Gastrocnemius medialis (tissue), 4 donors: ENCODE results near the gene TADA1.

ENCODE experiments used
- POLR2A ChIP-seq, 2 donors: fragments of 450-650 bp; IDR thresholded peaks; one replicate each; pipeline ENCODE4 v1.6.1; 2017; ENCODE audit warnings: antibody characterized with exemption in 2 of 2, mild to moderate bottlenecking in 2 of 2, moderate library complexity in 2 of 2
- TF ChIP-seq, protein P1 (sequence below), 5 experiments: fragments of 450-650 bp in 3 of 5; fragments of 200-600 bp in 2 of 5; sonication (generic) in 2 of 5; IDR thresholded peaks in 4 of 5; conservative IDR thresholded peaks in 1 of 5; 1 replicate in 4 of 5; 2 replicates in 1 of 5; pipeline ENCODE4 v1.5.1; 2016 to 2019; ENCODE audit warnings: antibody characterized with exemption in 5 of 5, mild to moderate bottlenecking in 3 of 5, moderate library complexity in 3 of 5

DNA sequence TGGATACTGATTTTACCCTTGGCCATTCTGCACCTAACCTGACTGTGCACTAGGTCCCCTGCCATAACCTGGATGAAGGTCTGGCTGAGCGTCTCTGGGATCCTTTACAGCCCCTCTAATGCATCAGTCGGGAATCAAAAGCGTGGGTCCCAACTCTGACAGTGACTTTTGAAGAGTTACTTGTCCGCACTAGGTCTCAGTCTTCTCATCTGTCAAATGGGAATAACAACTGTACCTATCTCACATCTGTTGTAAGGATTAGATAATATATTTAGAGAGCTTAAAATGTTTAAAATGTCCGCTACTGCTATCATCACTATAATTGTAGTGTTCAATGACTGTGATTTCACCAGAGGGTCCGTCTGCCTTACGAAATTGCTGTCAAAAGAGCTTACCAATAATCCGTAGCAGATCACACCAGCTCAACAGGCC, 746 bp downstream of the TADA1 start:
- TF ChIP-seq, protein P1, sequence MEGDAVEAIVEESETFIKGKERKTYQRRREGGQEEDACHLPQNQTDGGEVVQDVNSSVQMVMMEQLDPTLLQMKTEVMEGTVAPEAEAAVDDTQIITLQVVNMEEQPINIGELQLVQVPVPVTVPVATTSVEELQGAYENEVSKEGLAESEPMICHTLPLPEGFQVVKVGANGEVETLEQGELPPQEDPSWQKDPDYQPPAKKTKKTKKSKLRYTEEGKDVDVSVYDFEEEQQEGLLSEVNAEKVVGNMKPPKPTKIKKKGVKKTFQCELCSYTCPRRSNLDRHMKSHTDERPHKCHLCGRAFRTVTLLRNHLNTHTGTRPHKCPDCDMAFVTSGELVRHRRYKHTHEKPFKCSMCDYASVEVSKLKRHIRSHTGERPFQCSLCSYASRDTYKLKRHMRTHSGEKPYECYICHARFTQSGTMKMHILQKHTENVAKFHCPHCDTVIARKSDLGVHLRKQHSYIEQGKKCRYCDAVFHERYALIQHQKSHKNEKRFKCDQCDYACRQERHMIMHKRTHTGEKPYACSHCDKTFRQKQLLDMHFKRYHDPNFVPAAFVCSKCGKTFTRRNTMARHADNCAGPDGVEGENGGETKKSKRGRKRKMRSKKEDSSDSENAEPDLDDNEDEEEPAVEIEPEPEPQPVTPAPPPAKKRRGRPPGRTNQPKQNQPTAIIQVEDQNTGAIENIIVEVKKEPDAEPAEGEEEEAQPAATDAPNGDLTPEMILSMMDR (IDR thresholded peaks at IDR 0.05 in 4 of 5, conservative IDR thresholded peaks at IDR 0.05 in 1 of 5), result no peak
- no peak for TF ChIP-seq POLR2A (IDR thresholded peaks at IDR 0.05)
